K562 (cell line): ENCODE data around the gene PTPN5. TPM values are rescaled to one million over a fixed set of nuclear protein-coding genes. Genes with fewer than 3 reads are reported as not detected.

ENCODE experiments used
- CEBPZ ChIP-seq: fragments of 150-350 bp; IDR thresholded peaks from 2 replicates; pipeline ENCODE4 v1.6.1; 2014; ENCODE audit warnings: low read depth, mild to moderate bottlenecking, low read length, borderline replicate concordance
- DEAF1 ChIP-seq: fragments of 450-650 bp; formaldehyde crosslinking; IDR thresholded peaks from 2 replicates; pipeline ENCODE4 v1.4.0; 2020; ENCODE audit warnings: mild to moderate bottlenecking, moderate library complexity
- MAFF ChIP-seq: IDR thresholded peaks from 2 replicates; pipeline ENCODE4 v1.6.1; 2012; ENCODE audit warnings: low read length, improper control_type of control experiment
- MAFK ChIP-seq: IDR thresholded peaks from 2 replicates; pipeline ENCODE4 v1.6.1; 2011; ENCODE audit warnings: low read length, improper control_type of control experiment
- PHB2 ChIP-seq: fragments of 450-650 bp; IDR thresholded peaks from 2 replicates; pipeline ENCODE4 v1.6.1; 2017; ENCODE audit warnings: low read depth
- ZNF316 ChIP-seq: fragments of 450-650 bp; IDR thresholded peaks from 2 replicates; pipeline ENCODE4 v1.6.1; 2016
- ZNF699 ChIP-seq: fragments of 250-450 bp; sonication (Bioruptor Pico); IDR thresholded peaks from 2 replicates; pipeline ENCODE4 v1.8.0; 2021; ENCODE audit warnings: mild to moderate bottlenecking, moderate library complexity; ENCODE audit not compliant: insufficient replicate concordance
- polyA plus RNA-seq, 8 experiments: library from polyadenylated mRNA; depleted of rRNA in 4 of 8; stranded (reverse) in 5 of 8; unstranded in 3 of 8; fragments of >200 nt; fragmentation: Nextera tagmentation in 2 of 8; fragmentation: Illumina TruSeq in 1 of 8; extraction: Ambion mirVana in 2 of 8; extraction: Trizol in 1 of 8; gene quantifications; 2 replicates each; pipeline versions ENCODE4 v1.2.1 to v1.2.3, GENCODE V29; 2011 to 2014; ENCODE audit warnings: inconsistent platforms in 1 of 8, missing spikeins in 1 of 8
- total RNA-seq, 7 experiments: library from RNA; depleted of rRNA in 6 of 7; stranded (reverse); fragments of >200 nt in 6 of 7; fragmentation: Illumina TruSeq in 2 of 7; extraction: Trizol in 2 of 7; gene quantifications; 2 replicates each; pipeline versions ENCODE4 v1.2.1 to v1.2.3, GENCODE V29; 2011 to 2021; ENCODE audit warnings: low replicate concordance in 1 of 7

PTPN5 gene
- total and polyA plus RNA-seq, 9 of the 15 experiments (the other 6 are each of a cell fraction or from before 2014, with no cell fraction given) = not detected

GRCh38 chr11:18802381-18803257 lies 11.0 kb upstream of the PTPN5 start (continued):
- TF ChIP-seq CEBPZ = no peak
- TF ChIP-seq ZNF699 (CRISPR knock-in tag) = no peak
- peak; percentile 73 for TF ChIP-seq MAFF
- no peak for TF ChIP-seq PHB2
- TF ChIP-seq ZNF316 = peak; percentile 83
- peak; percentile 57; the same call in 1 of the 2 replicates for TF ChIP-seq MAFK
- TF ChIP-seq DEAF1 (CRISPR knock-in tag) = peak; percentile 21; the same call in 1 of the 2 replicates
- TF ChIP-seq, all 486 proteins: peak for 21
